SU-DHL-6 (cell line): ENCODE data around the gene CABP2.

Experiments
- H2AFZ ChIP-seq: fragments of 200-600 bp; sonication (generic); 2 replicates; pipeline ENCODE4 v1.6.1; 2014; ENCODE audit warnings: low read depth, mild to moderate bottlenecking, moderate library complexity, mixed read lengths, antibody characterized with exemption, low read length; ENCODE audit not compliant: severe bottlenecking
- H3F3A ChIP-seq: fragments of 200-600 bp; shearing (Covaris generic); 2 replicates; pipeline ENCODE4 v1.6.0; 2016; ENCODE audit warnings: antibody characterized with exemption, mild to moderate bottlenecking; ENCODE audit not compliant: insufficient read depth
- H3K27ac ChIP-seq: fragments of 200-600 bp; sonication (generic); 2 replicates; pipeline ENCODE4 v1.5.1; 2016; ENCODE audit warnings: low read depth, mild to moderate bottlenecking, low read length, moderate library complexity, mixed read lengths
- H3K27me3 ChIP-seq: fragments of 200-600 bp; sonication (generic), shearing (Covaris generic); 2 replicates; pipeline ENCODE4 v1.6.0; 2014; ENCODE audit warnings: mild to moderate bottlenecking, low read length
- H3K36me3 ChIP-seq: fragments of 200-600 bp; sonication (generic); 2 replicates; pipeline ENCODE4 v1.6.1; 2014; ENCODE audit warnings: mild to moderate bottlenecking, low read length, mixed read lengths
- H3K4me2 ChIP-seq: fragments of 300-600, 200-600 bp; shearing (Covaris generic), sonication (generic); 2 replicates; pipeline ENCODE4 v1.6.0; 2014; ENCODE audit warnings: low read length, low read depth, mild to moderate bottlenecking; ENCODE audit not compliant: poor library complexity, severe bottlenecking
- H3K4me3 ChIP-seq: fragments of 200-600 bp; sonication (generic); 2 replicates; pipeline ENCODE4 v1.5.1; 2014; ENCODE audit warnings: antibody characterized with exemption, low read length, mild to moderate bottlenecking, mixed read lengths; ENCODE audit not compliant: insufficient read depth, poor library complexity, severe bottlenecking
- H3K79me2 ChIP-seq: fragments of 200-600 bp; sonication (generic); 2 replicates; pipeline ENCODE4 v1.6.1; 2014; ENCODE audit warnings: mild to moderate bottlenecking, low read length, moderate library complexity; ENCODE audit not compliant: insufficient read depth
- H3K9ac ChIP-seq: fragments of 200-600 bp; sonication (generic); 2 replicates; pipeline ENCODE4 v1.7.0; 2014; ENCODE audit warnings: mild to moderate bottlenecking, low read length
- H3K9me2 ChIP-seq: fragments of 200-600 bp; sonication (generic); replicated peaks from 2 replicates; pipeline ENCODE4 v1.6.1; 2014; ENCODE audit warnings: low read length; ENCODE audit not compliant: insufficient read depth
- H3K9me3 ChIP-seq: fragments of 200-600 bp; sonication (generic); 2 replicates; pipeline ENCODE4 v1.6.1; 2014; ENCODE audit warnings: low read length, mixed read lengths; ENCODE audit not compliant: insufficient read depth
- H4K20me1 ChIP-seq: fragments of 200-600 bp; sonication (generic); 2 replicates; pipeline ENCODE4 v1.6.1; 2014; ENCODE audit warnings: low read depth, mild to moderate bottlenecking, antibody characterized with exemption, low read length, moderate library complexity, mixed read lengths
- CTCF ChIP-seq: fragments of 200-600 bp; sonication (generic); IDR thresholded peaks from one replicate; pipeline ENCODE4 v1.5.1; 2017; ENCODE audit warnings: antibody characterized with exemption, mild to moderate bottlenecking, low read length, moderate library complexity; ENCODE audit not compliant: insufficient read depth, poor library complexity, severe bottlenecking
- EZH2phosphoT487 ChIP-seq: fragments of 200-600 bp; sonication (generic), shearing (Covaris generic); conservative IDR thresholded peaks from 2 replicates; pipeline ENCODE4 v1.6.1; 2018; ENCODE audit warnings: mild to moderate bottlenecking, antibody characterized with exemption, low read length, moderate library complexity, mixed read lengths

The CABP2 gene

GRCh38 chr11:67501854-67502253 lies 21.4 kb downstream of the CABP2 start:
- Histone ChIP-seq H3F3A (peaks cover 13% of the 10 kb centered on the region), H2AFZ (no peak overlapping the region), H3K9me3 (no peaks in the 10 kb centered on the region), H3K4me3 (no peak overlapping the region), H3K4me2 (no peak overlapping the region), H3K27ac (no peak overlapping the region), H3K9ac (no peak overlapping the region), H3K36me3 (no peaks in the 10 kb centered on the region), H3K9me2 (no peaks in the 10 kb centered on the region), H3K27me3 (no peaks in the 10 kb centered on the region), H4K20me1 (no peaks in the 10 kb centered on the region; the same call in 1 of the 2 replicates), H3K79me2 (peaks cover 17% of the 10 kb centered on the region)
- TF ChIP-seq CTCF (no peak), EZH2phosphoT487 (no peak)

DNA sequence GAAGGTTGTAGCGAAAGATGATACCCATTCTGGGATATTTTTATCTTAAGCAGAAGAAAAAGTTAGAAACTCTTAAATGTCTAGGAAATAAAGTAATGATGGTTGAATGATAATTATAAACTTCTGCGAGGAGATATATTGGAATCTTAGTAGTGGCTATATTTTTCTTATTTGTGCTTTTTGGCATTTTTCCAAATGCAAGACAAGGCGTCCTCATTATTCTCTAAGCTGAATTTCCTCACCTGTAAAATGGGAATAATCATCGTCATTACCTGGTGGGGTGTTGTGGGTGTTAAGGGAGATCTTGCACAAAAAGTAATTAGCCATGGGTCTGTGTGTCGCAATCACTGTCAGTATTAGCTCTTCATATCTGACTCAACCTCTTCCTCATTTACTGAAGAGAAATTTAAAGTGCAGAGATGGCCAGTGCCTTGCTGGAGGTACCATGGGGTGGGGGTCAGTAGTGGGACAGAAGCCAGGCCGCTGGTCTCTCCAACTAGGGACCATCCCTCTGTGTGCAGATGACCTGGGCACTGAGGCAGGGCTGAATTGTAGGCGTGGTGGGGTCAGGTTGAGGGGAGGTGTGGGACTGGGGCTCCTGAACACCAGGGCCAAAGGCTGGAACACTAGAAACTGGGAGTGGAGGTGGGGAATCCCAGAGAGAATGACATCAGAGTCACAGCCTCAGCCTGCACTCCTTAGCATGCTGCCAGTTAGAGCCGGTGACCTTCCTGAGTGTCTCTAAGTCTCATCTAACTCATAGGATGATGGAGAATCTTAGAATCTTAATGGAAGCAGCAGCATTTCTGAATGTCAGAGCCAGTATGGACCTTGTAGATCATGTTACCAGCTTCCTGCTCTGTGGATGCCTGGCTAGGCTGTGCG lies 22.2 kb downstream of the CABP2 start:
- Histone ChIP-seq H3F3A (peaks cover 7% of the 10 kb centered on the region), H3K27me3 (no peaks in the 10 kb centered on the region), H3K9ac (no peak overlapping the region), H3K79me2 (peaks cover 16% of the 10 kb centered on the region), H3K9me3 (no peaks in the 10 kb centered on the region), H3K9me2 (no peaks in the 10 kb centered on the region), H2AFZ (no peak overlapping the region), H3K27ac (no peak overlapping the region), H4K20me1 (no peaks in the 10 kb centered on the region; the same call in 1 of the 2 replicates), H3K36me3 (no peaks in the 10 kb centered on the region), H3K4me2 (no peak overlapping the region), H3K4me3 (no peak overlapping the region)
- TF ChIP-seq CTCF (no peak), EZH2phosphoT487 (no peak)

GRCh38 chr11:67500484-67500821 lies 22.8 kb downstream of the CABP2 start:
- H3K9me2 ChIP-seq: no peaks in the 10 kb centered on the region
- H3K9ac ChIP-seq: no peak overlapping the region
- no peaks in the 10 kb centered on the region for H3K27me3 ChIP-seq
- no peak overlapping the region for H3K4me2 ChIP-seq
- no peak overlapping the region for H3K4me3 ChIP-seq
- H3K36me3 ChIP-seq: no peaks in the 10 kb centered on the region
- no peaks in the 10 kb centered on the region for H3K9me3 ChIP-seq
- H3K27ac ChIP-seq: no peak overlapping the region
- H4K20me1 ChIP-seq: no peaks in the 10 kb centered on the region; the same call in 1 of the 2 replicates
- H3K79me2 ChIP-seq: peaks cover 16% of the 10 kb centered on the region
- peaks cover 1% of the 10 kb centered on the region for H3F3A ChIP-seq
- no peak overlapping the region for H2AFZ ChIP-seq
- no peak for TF ChIP-seq CTCF
- no peak for TF ChIP-seq EZH2phosphoT487
